LNCaP clone FGC (cell line): ENCODE measurements around the gene PRSS8.
"Not testable (repeated sequence)": the region's sequence is repeated elsewhere in the genome, so short reads cannot be mapped to it uniquely, and the experiment has no call there.

Experiments
- DNase-seq: peaks from one replicate; pipeline ENCODE4 v3.0.0-alpha.2; 2011; ENCODE audit warnings: low read depth
- H3K4me3 ChIP-seq: 2 replicates; pipeline ENCODE4 v1.5.1; 2011; ENCODE audit warnings: mild to moderate bottlenecking, low read depth, low read length, control low read depth
- CTCF ChIP-seq: IDR thresholded peaks from 2 replicates; pipeline ENCODE4 v1.5.1; 2012; ENCODE audit warnings: mild to moderate bottlenecking; ENCODE audit not compliant: control insufficient read depth, insufficient read depth; ENCODE audit errors: extremely low read depth

The PRSS8 gene

DNA sequence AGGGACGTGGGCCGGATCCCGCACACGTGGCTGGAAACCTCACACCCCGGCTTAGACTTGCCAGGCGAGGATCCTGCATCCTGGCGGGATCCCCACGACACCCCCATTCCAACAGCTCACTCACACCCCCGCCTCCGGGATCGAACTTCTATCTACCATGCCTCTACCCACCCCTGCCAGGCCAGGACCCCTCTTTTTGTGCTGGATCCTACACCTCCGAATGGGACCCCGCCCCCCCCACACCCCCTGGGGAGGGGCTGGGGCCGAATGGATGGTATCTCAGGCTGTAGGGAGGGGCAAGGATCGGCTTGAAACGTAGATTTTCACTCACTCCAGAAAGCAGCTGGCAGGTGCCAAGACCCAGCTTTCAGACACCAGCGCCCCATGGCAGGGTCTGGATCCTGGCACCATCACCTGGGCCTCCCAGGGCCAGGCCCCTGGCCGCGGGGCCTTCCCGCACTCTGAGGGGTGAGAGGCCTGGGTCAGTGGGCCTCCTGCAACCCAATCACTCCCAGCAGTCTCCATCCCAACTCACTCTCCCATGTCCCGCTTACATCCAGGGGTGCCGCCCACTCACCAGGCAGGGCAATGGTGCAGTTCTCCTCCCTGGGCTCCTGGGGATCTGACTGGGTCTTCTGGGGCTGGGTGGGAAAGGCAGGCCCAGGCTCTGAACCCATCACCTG, 7.6 kb upstream of the PRSS8 start:
- no peak overlapping the region; the same call in 1 of the 2 replicates for H3K4me3 ChIP-seq
- no peak for TF ChIP-seq CTCF
- no peak for DNase-seq

- peak; percentile 91 for DNase-seq
- peak overlapping the region; percentile 39 for H3K4me3 ChIP-seq
- peak; percentile 90 for TF ChIP-seq CTCF
Measured at GRCh38 chr16:31142109-31143010, 6.8 kb upstream of the PRSS8 start.

GRCh38 chr16:31141489-31142108, 6.1 kb upstream of the PRSS8 start:
- DNase-seq = no peak
- peak overlapping the region; percentile 39 for H3K4me3 ChIP-seq
- TF ChIP-seq CTCF = no peak

DNA sequence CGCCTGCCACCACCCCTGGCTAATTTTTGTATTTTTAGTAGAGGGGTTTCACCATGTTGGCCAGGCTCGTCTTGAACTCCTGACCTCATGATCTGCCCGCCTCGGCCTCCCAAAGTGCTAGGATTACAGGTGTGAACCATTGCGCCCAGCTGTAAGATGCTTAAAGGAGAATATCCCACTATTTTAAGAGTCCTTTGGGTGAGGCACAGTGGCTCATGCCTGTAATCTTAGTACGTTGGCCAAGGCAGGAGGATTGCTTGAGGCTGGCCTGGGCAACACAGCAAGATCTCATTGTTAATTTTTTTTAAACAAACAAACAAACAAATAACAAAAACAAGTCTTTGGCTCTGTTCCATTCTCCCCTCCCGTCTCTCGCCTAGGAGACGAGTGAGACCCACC, 5.5 kb upstream of the PRSS8 start:
- not testable (repeated sequence) for DNase-seq, H3K4me3 ChIP-seq

- DNase-seq = no peak
- no peak for TF ChIP-seq CTCF
- H3K4me3 ChIP-seq = no peak overlapping the region
Measured at GRCh38 chr16:31138621-31139578, 3.4 kb upstream of the PRSS8 start.

GRCh38 chr16:31136822-31137499, 1.4 kb upstream of the PRSS8 start:
- not testable (repeated sequence) for H3K4me3 ChIP-seq

DNA sequence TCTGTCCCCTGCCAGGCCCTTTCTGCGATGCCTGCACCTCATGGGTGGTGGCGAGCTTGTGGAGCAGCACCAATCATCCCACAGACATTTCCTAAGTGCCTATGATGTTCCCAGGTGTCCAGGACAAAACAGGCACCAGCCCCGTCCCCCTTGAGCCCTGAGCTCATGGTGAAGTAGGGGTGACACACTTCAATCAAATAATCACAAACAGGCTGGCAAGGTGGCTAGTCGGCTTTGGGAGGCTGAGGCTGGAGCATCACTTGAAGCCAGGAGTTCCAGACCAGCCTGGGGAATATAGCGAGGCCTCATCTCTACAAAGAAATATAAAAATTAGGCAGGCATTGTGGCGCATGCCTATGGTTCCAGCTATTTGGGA, 748 bp upstream of the PRSS8 start:
- no peak overlapping the region for H3K4me3 ChIP-seq
- no peak for DNase-seq
- no peak for TF ChIP-seq CTCF

More at GRCh38 chr16:31136822-31137499, 1.4 kb upstream of the PRSS8 start:
- DNase-seq = not testable (repeated sequence)
